ENCODE results near the gene KCNH2.

Gene KCNH2

DNA sequence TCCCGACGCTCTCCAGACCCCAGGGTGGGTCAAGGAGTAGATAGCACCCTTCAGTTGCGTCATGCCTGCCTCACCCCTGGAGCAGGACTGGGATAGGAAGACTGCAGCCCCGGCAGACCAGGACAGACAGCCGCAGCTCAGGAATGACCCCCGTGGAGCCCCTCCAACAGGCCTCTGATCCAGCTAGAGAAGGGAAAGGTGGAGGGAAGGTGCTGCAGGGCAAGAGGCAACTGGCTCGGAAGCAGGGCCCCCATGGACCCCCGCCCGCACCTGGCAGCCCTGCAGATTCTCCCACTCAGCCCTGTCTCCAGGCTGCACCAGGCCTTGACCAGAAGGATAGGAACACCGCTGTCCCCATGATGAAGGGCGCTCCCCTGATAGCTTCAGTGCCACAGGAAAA is 7.7 kb downstream of the KCNH2 start:
- no peaks in the 10 kb centered on the region for H3F3A ChIP-seq (ENCODE audit: insufficient read depth)
- H3K9ac ChIP-seq (ENCODE audit: low read length): no peak overlapping the region
- H3K27ac ChIP-seq (ENCODE audit: low read depth, low read length): no peak overlapping the region
- no peaks in the 10 kb centered on the region for H4K20me1 ChIP-seq (ENCODE audit: low read depth, low read length)
- H3K9me3 ChIP-seq (ENCODE audit: insufficient read depth, low read length): no peaks in the 10 kb centered on the region
- H3K9me2 ChIP-seq (replicated peaks; ENCODE audit: insufficient read depth, low read length): no peaks in the 10 kb centered on the region
- no peaks in the 10 kb centered on the region for H3K36me3 ChIP-seq (ENCODE audit: low read length)
- H3K79me2 ChIP-seq (ENCODE audit: insufficient read depth, low read length): no peaks in the 10 kb centered on the region
- no peak overlapping the region for H3K4me3 ChIP-seq (ENCODE audit: insufficient read depth, low read length, poor library complexity, severe bottlenecking)
- TF ChIP-seq, protein P1, sequence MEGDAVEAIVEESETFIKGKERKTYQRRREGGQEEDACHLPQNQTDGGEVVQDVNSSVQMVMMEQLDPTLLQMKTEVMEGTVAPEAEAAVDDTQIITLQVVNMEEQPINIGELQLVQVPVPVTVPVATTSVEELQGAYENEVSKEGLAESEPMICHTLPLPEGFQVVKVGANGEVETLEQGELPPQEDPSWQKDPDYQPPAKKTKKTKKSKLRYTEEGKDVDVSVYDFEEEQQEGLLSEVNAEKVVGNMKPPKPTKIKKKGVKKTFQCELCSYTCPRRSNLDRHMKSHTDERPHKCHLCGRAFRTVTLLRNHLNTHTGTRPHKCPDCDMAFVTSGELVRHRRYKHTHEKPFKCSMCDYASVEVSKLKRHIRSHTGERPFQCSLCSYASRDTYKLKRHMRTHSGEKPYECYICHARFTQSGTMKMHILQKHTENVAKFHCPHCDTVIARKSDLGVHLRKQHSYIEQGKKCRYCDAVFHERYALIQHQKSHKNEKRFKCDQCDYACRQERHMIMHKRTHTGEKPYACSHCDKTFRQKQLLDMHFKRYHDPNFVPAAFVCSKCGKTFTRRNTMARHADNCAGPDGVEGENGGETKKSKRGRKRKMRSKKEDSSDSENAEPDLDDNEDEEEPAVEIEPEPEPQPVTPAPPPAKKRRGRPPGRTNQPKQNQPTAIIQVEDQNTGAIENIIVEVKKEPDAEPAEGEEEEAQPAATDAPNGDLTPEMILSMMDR (IDR thresholded peaks at IDR 0.05; ENCODE audit: insufficient read depth, low read length, poor library complexity, severe bottlenecking): no peak
- TF ChIP-seq EZH2phosphoT487 (conservative IDR thresholded peaks at IDR 0.05; ENCODE audit: low read length): no peak
- no peak overlapping the region for H3K4me2 ChIP-seq (ENCODE audit: low read depth, low read length, poor library complexity, severe bottlenecking)
- no peak overlapping the region for H2AFZ ChIP-seq (ENCODE audit: low read depth, low read length, severe bottlenecking)
- no peaks in the 10 kb centered on the region for H3K27me3 ChIP-seq (ENCODE audit: low read length)

DNA sequence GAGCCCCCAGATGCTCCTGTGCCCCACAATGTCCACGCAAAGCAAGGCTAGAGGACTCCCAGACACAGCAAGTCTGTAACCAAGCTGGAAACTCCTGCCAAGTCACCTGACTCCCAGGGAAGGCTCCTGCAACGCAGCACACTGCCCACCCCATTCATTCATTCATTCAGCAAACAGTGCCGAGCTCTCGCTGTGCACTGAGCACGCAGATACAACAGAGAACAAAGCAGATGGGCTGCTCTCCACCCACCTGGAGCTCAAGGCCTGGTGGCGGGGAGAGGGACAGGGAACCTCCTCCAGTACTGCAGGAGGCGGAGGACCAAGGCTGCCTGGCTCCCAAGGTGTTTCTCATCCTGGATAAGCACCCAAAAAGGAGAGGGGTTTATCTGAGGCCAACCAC is 8.6 kb downstream of the KCNH2 start:
- H3K4me3 ChIP-seq (ENCODE audit: insufficient read depth, low read length, poor library complexity, severe bottlenecking): no peak overlapping the region
- no peaks in the 10 kb centered on the region for H3F3A ChIP-seq (ENCODE audit: insufficient read depth)
- no peak overlapping the region for H3K27ac ChIP-seq (ENCODE audit: low read depth, low read length)
- no peaks in the 10 kb centered on the region for H3K9me3 ChIP-seq (ENCODE audit: insufficient read depth, low read length)
- no peaks in the 10 kb centered on the region for H4K20me1 ChIP-seq (ENCODE audit: low read depth, low read length)
- H3K79me2 ChIP-seq (ENCODE audit: insufficient read depth, low read length): no peaks in the 10 kb centered on the region
- no peaks in the 10 kb centered on the region for H3K9me2 ChIP-seq (replicated peaks; ENCODE audit: insufficient read depth, low read length)
- no peak overlapping the region for H3K4me2 ChIP-seq (ENCODE audit: low read depth, low read length, poor library complexity, severe bottlenecking)
- H3K36me3 ChIP-seq (ENCODE audit: low read length): no peaks in the 10 kb centered on the region
- no peaks in the 10 kb centered on the region for H3K27me3 ChIP-seq (ENCODE audit: low read length)
- TF ChIP-seq EZH2phosphoT487 (conservative IDR thresholded peaks at IDR 0.05; ENCODE audit: low read length): no peak
- TF ChIP-seq, protein P1 (IDR thresholded peaks at IDR 0.05; ENCODE audit: insufficient read depth, low read length, poor library complexity, severe bottlenecking): no peak
- H3K9ac ChIP-seq (ENCODE audit: low read length): no peak overlapping the region
- no peak overlapping the region for H2AFZ ChIP-seq (ENCODE audit: low read depth, low read length, severe bottlenecking)

DNA sequence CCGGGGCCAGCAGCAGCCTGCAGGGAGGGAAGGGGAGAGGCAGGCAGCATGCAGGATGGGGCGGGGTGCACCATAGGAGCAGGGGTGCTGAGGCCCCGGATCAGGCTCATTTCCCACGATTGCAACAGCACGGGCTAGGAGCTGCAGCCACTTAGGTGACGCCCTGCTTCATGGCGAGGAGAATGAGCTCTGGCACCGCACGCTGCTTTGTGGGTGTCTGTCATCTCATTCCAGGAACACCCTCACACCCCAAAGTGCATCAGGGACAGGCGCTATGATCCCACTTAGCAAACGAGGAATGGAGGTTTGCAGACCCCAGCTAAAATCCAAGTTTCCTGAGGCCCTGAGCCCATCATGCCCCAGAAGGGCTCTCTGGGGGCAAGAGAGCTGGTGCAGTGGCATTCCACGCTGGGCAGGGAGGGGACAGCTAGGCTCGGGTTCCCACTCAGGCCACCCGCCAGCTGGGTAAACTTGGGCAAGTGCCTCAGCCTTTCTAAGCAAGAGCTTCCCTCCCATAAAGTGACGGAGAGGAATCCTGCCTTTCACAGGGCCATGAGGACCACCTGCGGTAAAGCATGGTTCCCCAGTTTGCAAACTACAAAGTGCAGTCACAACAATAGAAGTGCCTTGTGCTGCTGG is 9.3 kb downstream of the KCNH2 start:
- Histone ChIP-seq H3K9me3 (ENCODE audit: insufficient read depth, low read length) (no peaks in the 10 kb centered on the region), H3K9me2 (replicated peaks; ENCODE audit: insufficient read depth, low read length) (no peaks in the 10 kb centered on the region), H3K36me3 (ENCODE audit: low read length) (no peaks in the 10 kb centered on the region), H3K4me3 (ENCODE audit: insufficient read depth, low read length, poor library complexity, severe bottlenecking) (no peak overlapping the region), H3K27me3 (ENCODE audit: low read length) (no peaks in the 10 kb centered on the region), H3F3A (ENCODE audit: insufficient read depth) (no peaks in the 10 kb centered on the region), H3K79me2 (ENCODE audit: insufficient read depth, low read length) (no peaks in the 10 kb centered on the region), H2AFZ (ENCODE audit: low read depth, low read length, severe bottlenecking) (no peak overlapping the region), H3K27ac (ENCODE audit: low read depth, low read length) (no peak overlapping the region), H3K4me2 (ENCODE audit: low read depth, low read length, poor library complexity, severe bottlenecking) (no peak overlapping the region), H4K20me1 (ENCODE audit: low read depth, low read length) (no peaks in the 10 kb centered on the region), H3K9ac (ENCODE audit: low read length) (no peak overlapping the region)
- TF ChIP-seq, protein P1 (IDR thresholded peaks at IDR 0.05; ENCODE audit: insufficient read depth, low read length, poor library complexity, severe bottlenecking): no peak
- TF ChIP-seq EZH2phosphoT487 (conservative IDR thresholded peaks at IDR 0.05; ENCODE audit: low read length): no peak

Measured in SU-DHL-6 (cell line).